Liver (tissue), 9 donors: ENCODE measurements around the gene MYO7A. TPM values are rescaled to one million over a fixed set of nuclear protein-coding genes. Genes with fewer than 3 reads are reported as not detected.

Source experiments
- DNase-seq: peaks from one replicate; pipeline ENCODE4 v3.0.0-alpha.2; 2017; ENCODE audit warnings: low spot score
- H3K27ac ChIP-seq, 2 donors: one replicate each; pipeline ENCODE4 v1.7.0; 2013; ENCODE audit warnings: inconsistent platforms in 2 of 2, low read length in 2 of 2, control low read depth in 1 of 2, low read depth in 1 of 2, mild to moderate bottlenecking in 1 of 2
- H3K27me3 ChIP-seq, 4 donors: one replicate each; pipeline versions ENCODE4 v1.6.1 to v1.7.0; 2013; ENCODE audit warnings: low read length in 3 of 4, inconsistent platforms in 1 of 4, mild to moderate bottlenecking in 1 of 4, moderate library complexity in 1 of 4; ENCODE audit not compliant: control insufficient read depth in 4 of 4, insufficient read depth in 4 of 4
- H3K36me3 ChIP-seq, 4 donors: one replicate each; pipeline versions ENCODE4 v1.6.1 to v1.7.0; 2013; ENCODE audit warnings: low read length in 3 of 4, mild to moderate bottlenecking in 3 of 4, low read depth in 1 of 4, moderate library complexity in 1 of 4; ENCODE audit not compliant: control insufficient read depth in 4 of 4, insufficient read depth in 3 of 4
- H3K4me1 ChIP-seq, 4 donors: one replicate each; pipeline versions ENCODE4 v1.6.1 to v1.7.0; 2013; ENCODE audit warnings: low read length in 3 of 4, mild to moderate bottlenecking in 3 of 4, moderate library complexity in 1 of 4; ENCODE audit not compliant: control insufficient read depth in 4 of 4, insufficient read depth in 4 of 4
- H3K4me3 ChIP-seq, 3 donors: one replicate each; pipeline versions ENCODE4 v1.6.1 to v1.7.0; 2013; ENCODE audit warnings: low read length in 3 of 3, control low read depth in 1 of 3, low read depth in 1 of 3, mild to moderate bottlenecking in 1 of 3
- H3K9ac ChIP-seq, 2 donors: one replicate each; pipeline ENCODE4 v1.7.0; 2013; ENCODE audit warnings: low read length in 2 of 2, mild to moderate bottlenecking in 2 of 2, moderate library complexity in 2 of 2, control low read depth in 1 of 2, low read depth in 1 of 2
- H3K9me3 ChIP-seq, 4 donors: one replicate each; pipeline versions ENCODE4 v1.6.1 to v1.7.0; 2013; ENCODE audit warnings: low read length in 3 of 4; ENCODE audit not compliant: control insufficient read depth in 4 of 4
- ATF3 ChIP-seq: IDR thresholded peaks from 2 replicates; pipeline ENCODE4 v1.6.1; 2016; ENCODE audit warnings: antibody characterized with exemption
- EGR1 ChIP-seq, 2 donors: IDR thresholded peaks; 2 replicates each; pipeline ENCODE4 v1.6.1; 2016 to 2018; ENCODE audit warnings: antibody characterized with exemption in 2 of 2, low read depth in 2 of 2
- FOXA1 ChIP-seq: IDR thresholded peaks from 2 replicates; pipeline ENCODE4 v1.6.1; 2016; ENCODE audit warnings: antibody characterized with exemption
- FOXA2 ChIP-seq: IDR thresholded peaks from 2 replicates; pipeline ENCODE4 v1.6.1; 2016; ENCODE audit warnings: antibody characterized with exemption
- HNF4A ChIP-seq, 2 donors: conservative IDR thresholded peaks; 2 replicates each; pipeline ENCODE4 v1.6.1; 2016; ENCODE audit warnings: antibody characterized with exemption in 2 of 2, mild to moderate bottlenecking in 2 of 2
- HNF4G ChIP-seq: IDR thresholded peaks from 2 replicates; pipeline ENCODE4 v1.6.1; 2016; ENCODE audit warnings: antibody characterized with exemption
- JUND ChIP-seq, 2 donors: IDR thresholded peaks; 2 replicates each; pipeline ENCODE4 v1.6.1; 2016; ENCODE audit warnings: antibody characterized with exemption in 2 of 2
- NR2F2 ChIP-seq: IDR thresholded peaks from 2 replicates; pipeline ENCODE4 v1.6.1; 2016; ENCODE audit warnings: antibody characterized with exemption
- RAD21 ChIP-seq, 2 donors: IDR thresholded peaks; 2 replicates each; pipeline ENCODE4 v1.6.1; 2016; ENCODE audit warnings: antibody characterized with exemption in 2 of 2, mild to moderate bottlenecking in 2 of 2
- RXRA ChIP-seq, 2 donors: IDR thresholded peaks; 2 replicates each; pipeline ENCODE4 v1.6.1; 2017 to 2018; ENCODE audit warnings: antibody characterized with exemption in 2 of 2, mild to moderate bottlenecking in 1 of 2
- SP1 ChIP-seq: IDR thresholded peaks from 2 replicates; pipeline ENCODE4 v1.6.1; 2018; ENCODE audit warnings: antibody characterized with exemption, mild to moderate bottlenecking
- TAF1 ChIP-seq: conservative IDR thresholded peaks from 2 replicates; pipeline ENCODE4 v1.6.1; 2016; ENCODE audit warnings: antibody characterized with exemption, mild to moderate bottlenecking
- YY1 ChIP-seq: IDR thresholded peaks from 2 replicates; pipeline ENCODE4 v1.6.1; 2016; ENCODE audit warnings: antibody characterized with exemption, mild to moderate bottlenecking
- WGBS: extraction: QIAGEN DNeasy Blood & Tissue Kit; methylation state at CpG from one replicate; pipeline ENCODE4 v1.1.7; 2013; 5-methylcytosine and 5-hydroxymethylcytosine counted together
- polyA plus RNA-seq, 2 donors: library from polyadenylated mRNA; stranded (reverse) in 1 of 2; unstranded in 1 of 2; fragments of 200-250 nt in 1 of 2; fragments of >200 nt in 1 of 2; fragmentation: Nextera tagmentation in 1 of 2; extraction: Ambion mirVana in 1 of 2; gene quantifications; one replicate each; pipeline versions ENCODE4 v1.2.1 to v1.2.3, GENCODE V29; 2013 to 2015
- total RNA-seq, 2 donors: library from RNA; depleted of rRNA; stranded (reverse); fragments of >200 nt; gene quantifications; one replicate each; pipeline ENCODE4 v1.2.3, GENCODE V29; 2014
- TF ChIP-seq, protein P1 (sequence below): IDR thresholded peaks from 2 replicates; pipeline ENCODE4 v1.6.1; 2016; ENCODE audit warnings: antibody characterized with exemption
- TF ChIP-seq, protein P2 (sequence below): fragments of 150-350 bp; IDR thresholded peaks from 2 replicates; pipeline ENCODE4 v1.5.1; 2017; ENCODE audit warnings: improper control_type of control experiment, low read depth, low read length; ENCODE audit not compliant: missing input control
- donor health status: healthy.
- donor health status: healthy.
- donor health status: healthy.
- donor health status: healthy.
- donor health status: healthy.

The MYO7A gene
- total and polyA plus RNA-seq, 4 donors: 7.3 to 33.6 (median 11.3) TPM

GRCh38 chr11:77111946-77112345 lies 16.1 kb upstream of the MYO7A start:
- H3K4me1 ChIP-seq: peaks cover 0 to 22% (median 13%) of the 10 kb centered on the region in 4 donors
- H3K4me3 ChIP-seq: no peak overlapping the region
- H3K27ac ChIP-seq: no peak overlapping the region
- H3K27me3 ChIP-seq: no peaks in the 10 kb centered on the region
- DNase-seq: no peak
- TF ChIP-seq HNF4A (conservative IDR thresholded peaks at IDR 0.05) (no peak), SP1 (no peak), JUND (IDR thresholded peaks at IDR 0.05) (no peak), RAD21 (IDR thresholded peaks at IDR 0.05) (no peak), EGR1 (IDR thresholded peaks at IDR 0.05; ENCODE audit: low read depth in 2 of 2) (no peak), ATF3 (no peak), HNF4G (no peak), NR2F2 (no peak), FOXA2 (no peak), RXRA (IDR thresholded peaks at IDR 0.05) (no peak), FOXA1 (no peak), TAF1 (no peak), YY1 (no peak)
- TF ChIP-seq, protein P1, sequence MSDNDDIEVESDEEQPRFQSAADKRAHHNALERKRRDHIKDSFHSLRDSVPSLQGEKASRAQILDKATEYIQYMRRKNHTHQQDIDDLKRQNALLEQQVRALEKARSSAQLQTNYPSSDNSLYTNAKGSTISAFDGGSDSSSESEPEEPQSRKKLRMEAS: no peak
- TF ChIP-seq, protein P2, sequence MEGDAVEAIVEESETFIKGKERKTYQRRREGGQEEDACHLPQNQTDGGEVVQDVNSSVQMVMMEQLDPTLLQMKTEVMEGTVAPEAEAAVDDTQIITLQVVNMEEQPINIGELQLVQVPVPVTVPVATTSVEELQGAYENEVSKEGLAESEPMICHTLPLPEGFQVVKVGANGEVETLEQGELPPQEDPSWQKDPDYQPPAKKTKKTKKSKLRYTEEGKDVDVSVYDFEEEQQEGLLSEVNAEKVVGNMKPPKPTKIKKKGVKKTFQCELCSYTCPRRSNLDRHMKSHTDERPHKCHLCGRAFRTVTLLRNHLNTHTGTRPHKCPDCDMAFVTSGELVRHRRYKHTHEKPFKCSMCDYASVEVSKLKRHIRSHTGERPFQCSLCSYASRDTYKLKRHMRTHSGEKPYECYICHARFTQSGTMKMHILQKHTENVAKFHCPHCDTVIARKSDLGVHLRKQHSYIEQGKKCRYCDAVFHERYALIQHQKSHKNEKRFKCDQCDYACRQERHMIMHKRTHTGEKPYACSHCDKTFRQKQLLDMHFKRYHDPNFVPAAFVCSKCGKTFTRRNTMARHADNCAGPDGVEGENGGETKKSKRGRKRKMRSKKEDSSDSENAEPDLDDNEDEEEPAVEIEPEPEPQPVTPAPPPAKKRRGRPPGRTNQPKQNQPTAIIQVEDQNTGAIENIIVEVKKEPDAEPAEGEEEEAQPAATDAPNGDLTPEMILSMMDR: no peak
- WGBS: 97% methylated on average over 6 of the region's 6 CpGs
- peaks cover 0 to 27% (median 8%) of the 10 kb centered on the region in 4 donors for H3K36me3 ChIP-seq
- no peak overlapping the region for H3K9ac ChIP-seq
- no peaks in the 10 kb centered on the region for H3K9me3 ChIP-seq

GRCh38 chr11:77112641-77113381 lies 15.2 kb upstream of the MYO7A start:
- Histone ChIP-seq H3K27me3 (no peaks in the 10 kb centered on the region), H3K36me3 (peaks cover 0 to 36% (median 10%) of the 10 kb centered on the region in 4 donors), H3K9ac (no peak overlapping the region), H3K27ac (no peak overlapping the region), H3K9me3 (no peaks in the 10 kb centered on the region), H3K4me1 (peaks cover 0 to 13% (median 9%) of the 10 kb centered on the region in 4 donors), H3K4me3 (no peak overlapping the region)
- TF ChIP-seq, protein P2: no peak
- TF ChIP-seq YY1: no peak
- 95% methylated on average over 20 of the region's 20 CpGs for WGBS
- DNase-seq: no peak
